Measurements from ENCODE around the gene TMEM163.

Gene TMEM163

DNA sequence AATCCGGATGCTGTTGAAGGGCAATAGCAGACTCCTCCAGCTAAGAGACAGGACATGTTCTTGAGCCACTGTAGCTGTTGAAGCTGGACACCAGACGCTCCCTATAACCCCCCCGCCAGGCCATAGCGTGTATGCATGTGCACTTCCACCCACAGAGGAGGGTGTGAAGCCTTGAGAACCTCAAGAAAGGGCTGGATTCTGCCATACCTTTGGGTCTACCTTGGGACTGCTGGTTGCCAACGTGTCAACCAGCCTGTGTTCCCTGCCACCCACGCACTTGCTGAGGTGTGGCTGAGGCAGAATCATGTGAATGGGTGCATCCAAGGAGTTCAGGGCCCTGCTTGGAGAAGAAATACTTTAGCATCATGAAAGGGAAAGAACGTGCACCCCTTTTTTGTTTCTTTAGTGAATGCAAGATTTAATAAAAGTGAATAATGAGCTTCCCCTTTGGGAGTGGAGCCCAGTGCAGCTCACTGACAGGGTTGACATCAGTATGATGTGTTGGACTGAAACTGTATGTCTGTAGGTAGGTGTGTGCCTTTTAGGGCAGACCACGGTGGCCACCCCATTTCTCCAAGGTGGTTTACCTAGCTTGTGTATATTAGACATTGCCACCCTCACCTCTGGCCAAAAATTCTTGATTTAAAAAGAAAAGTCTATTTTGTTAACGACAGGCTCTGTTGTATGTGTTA, 266.6 kb downstream of the TMEM163 start:
- no peak for DNase-seq

DNA sequence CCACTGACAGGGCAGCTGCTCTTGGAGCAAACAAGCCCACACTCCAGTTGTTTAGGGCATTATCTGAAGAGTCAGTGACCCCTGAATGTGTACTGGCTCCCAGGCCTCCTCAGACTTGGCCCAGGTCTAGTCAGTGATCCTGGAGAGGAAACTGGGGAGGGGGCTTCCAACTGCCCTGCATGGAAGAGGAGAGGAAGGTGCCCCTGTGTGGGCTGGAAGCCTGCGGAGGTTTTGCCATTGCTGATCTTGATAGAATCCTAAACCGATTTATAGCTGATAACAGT, 267.5 kb downstream of the TMEM163 start:
- no peak for DNase-seq

DNA sequence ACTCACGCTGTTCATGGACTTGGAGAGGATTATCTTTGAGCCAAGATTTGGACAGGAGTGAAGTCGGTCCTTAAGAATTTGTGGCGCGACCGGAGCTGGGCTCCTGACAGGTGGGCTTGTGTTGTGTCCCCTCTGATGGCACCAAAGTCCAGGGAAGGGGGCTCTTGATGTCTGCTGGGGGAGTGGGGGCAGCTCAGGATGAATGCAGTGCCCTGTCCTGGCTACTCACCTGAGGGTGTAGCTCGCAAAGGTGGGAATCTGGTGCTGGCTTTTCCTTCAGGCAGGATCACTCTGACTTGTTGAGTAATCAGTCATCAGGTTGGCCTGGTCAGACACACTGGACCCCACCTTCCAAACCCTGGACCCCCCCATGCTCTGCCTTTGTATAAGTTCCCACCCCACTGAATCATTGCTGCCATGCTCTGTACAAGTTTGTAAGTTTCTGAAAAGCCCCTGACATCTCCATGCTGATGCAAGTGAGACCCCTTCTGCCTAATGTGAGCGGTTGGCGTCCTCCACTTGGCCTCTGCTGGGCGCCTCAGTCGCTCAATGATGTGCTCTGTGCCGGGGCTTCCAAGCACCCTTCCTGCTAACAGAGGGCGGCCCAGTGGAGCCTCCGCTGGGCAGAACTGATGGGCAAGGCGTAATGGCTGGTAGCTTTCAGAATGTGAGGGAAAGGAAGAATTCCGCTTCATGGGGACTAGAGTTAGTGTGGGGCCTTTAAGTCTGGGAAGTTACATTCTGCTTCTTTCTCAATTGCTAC, 268.9 kb downstream of the TMEM163 start:
- DNase-seq, result no peak

DNA sequence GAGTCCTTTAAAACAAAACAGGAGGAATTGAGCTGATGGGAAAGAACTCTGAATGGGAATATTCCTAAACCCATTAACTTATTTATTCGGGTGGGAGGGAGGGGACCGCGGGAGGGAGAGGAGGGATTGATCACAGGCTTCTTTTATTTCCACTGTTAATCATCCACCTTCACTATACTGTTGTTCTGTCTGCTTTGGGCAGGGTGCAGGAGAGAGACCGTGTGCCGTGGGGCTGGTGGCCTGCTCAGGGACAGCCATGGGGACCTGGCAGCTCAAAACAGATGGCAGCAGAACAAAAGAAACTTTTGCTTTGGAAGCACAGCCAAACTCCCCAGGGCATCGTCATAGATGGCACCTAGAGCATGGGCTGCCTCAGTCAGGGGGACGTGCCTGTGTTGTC, 269.6 kb downstream of the TMEM163 start:
- DNase-seq, result no peak

DNA sequence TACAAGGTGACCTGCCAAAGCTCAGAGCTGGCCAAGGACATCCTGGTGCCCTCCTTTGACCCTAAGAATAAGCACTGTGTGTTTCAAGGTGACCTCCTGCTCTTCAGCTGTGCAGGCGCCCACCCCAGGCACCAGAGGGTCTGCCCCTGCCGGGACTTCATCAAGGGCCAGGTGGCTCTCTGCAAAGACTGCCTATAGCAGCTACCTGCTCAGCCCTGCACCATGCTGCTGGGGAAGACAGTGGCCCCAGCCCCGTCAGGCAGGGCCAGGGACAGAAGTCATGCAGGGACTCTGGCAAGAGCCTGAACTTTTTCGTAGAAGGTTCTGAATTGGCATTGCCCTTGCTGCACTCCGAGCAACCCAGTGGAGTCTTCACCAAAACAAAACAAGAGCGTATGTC, 270.1 kb downstream of the TMEM163 start:
- no peak for DNase-seq

DNA sequence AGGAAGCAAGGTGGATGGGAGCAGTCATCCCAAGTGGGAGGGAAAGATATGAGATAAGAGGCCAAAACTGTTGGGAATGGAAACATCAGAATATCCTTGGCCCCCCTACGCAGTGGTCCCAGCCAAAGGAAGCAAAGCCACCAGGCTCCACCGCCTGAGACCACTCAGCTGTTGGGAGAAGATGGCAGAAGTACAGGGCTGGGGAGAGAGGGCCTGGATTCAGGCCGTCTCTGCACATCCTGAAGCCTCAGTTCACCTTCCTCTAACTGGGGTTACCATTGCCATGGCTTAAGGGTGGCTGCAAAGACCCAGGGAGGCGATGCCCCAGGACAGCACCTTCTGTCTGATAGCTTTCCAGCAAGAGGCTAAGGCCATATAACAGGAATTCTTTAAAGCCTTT, 271.1 kb downstream of the TMEM163 start:
- no peak for DNase-seq

DNA sequence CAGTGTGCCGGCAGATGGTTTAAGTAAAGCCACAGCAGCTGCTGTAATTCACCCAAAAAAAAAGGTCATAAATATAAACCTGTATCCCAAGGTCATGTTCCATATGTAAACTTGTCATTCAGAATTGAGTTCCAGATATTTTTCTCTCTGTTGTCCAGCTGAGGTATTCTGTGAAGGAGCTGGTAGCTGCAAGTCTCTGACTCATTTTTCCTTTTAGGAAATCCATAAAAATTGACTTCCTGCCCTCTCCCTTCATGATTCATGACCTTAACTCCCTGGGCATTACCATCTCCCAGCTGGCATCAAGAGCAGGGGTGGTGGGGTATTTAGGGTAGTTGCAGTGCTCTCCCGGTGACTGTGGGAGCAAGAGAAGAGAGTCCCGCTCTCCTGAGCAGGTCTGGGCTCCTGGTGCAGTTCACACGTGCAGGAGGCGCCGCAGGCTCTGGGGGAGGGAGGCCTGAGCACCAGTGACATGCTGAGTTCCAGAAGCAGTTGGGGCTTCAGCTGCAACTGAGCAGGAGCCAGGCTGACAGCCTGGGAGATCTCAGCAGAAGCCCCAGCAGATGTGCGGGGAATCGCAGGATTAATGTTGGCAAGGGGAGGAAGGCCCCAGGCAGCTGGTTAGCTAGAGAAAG, 272.3 kb downstream of the TMEM163 start:
- no peak for DNase-seq

DNA sequence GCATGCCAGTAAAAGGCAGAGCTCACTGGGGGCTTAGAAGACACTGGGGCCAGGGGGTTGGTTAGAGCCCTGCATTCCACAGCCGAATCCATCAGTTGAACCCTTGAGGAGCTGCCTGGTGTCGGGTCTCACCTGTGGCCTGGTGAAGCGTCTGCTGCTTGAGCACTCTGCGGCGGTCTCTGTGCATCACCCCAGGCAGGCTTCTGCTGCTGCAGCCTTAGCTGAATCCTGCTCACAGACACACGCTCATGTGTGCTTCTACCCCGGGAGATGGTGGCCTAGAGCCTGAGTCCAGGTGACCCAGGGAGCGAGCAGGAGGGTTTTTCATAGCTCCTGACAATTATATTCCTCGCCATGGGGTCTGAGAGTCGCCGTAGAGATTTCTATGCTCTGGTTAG, 272.8 kb downstream of the TMEM163 start:
- no peak for DNase-seq

DNA sequence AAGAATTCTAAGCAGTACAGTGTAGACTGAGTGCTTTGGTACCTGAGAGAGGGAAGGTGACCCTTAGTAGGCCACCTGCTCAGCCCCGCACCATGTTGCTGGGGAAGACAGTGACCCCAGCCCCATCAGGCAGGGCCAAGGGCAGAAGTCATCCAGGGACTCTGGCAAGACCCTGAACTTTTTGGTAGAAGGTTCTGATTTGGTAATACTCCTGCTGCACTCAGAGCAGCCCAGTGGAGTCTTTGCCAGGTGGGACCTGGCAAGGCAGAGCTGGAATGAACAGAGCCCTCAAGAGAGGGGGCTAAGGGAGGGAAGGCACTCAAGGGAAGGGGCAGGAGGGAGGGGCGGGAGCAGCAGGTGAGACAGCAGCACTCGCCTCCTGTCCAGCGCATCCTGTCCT, 273.7 kb downstream of the TMEM163 start:
- DNase-seq, result no peak

DNA sequence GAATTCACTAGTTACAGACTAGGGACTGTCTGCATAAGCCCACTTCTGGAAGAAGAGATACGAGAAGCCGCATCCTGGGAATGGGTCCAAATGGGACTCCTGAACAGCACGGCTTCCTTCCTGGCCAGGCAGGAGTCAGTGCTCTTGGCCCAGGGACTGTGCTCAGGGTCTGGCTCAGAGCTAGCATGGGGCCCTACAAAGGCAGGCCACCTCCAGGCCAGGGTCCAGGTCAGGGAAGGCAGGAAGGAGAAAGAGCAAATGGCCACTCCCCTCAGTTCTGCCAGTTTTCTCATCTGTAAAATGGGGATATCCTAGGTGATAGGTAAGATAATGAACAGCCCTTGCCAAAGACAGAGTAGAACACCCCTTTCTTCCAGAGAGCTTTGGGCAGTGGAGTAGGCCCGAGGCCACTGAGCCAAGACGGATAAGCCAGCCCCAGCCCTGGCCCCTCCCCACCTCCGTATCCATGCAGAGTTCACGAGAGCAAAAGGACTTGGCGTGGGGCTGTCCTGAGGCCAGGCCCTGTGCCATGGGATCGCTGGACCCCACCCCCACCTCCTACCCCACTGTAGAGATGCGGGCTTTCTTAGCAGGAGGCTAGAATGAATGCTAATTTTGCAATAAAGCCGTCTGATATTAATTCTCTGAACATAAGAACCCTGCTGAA, 274.9 kb downstream of the TMEM163 start:
- no peak for DNase-seq

DNA sequence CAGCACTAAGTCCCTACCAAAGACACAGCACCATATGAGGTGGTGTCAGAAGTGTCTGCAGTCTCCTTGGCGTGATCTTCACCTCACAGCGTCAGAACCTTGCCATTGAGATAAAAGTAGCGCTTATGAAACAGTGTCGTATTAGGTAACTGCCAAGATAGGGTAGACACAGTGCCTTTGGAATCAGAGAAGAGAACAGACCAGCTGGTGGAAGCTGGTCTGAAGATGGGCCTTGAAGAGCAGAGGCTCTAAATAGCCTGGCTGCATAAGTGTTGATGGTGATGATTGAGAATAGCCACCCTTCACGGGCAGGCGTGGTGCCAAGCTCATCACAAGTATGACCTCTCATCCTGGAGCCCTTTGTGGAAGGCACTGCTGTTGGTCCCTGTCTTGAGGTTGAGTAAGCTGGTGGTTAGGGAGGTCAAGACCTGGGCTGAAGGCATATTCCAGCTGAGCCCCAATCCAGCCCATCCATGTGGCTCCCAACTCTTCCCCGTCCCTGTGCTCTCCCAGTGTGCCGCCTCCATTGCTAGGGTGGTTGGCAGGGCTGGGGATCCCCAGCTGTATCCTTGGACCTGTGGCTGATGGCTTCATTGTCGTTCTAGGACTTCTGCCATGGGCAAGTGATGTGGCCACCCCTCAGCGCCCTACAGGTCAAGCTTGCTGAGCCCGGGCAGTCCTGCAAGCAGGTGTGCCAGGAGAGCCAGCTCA, 277.5 kb downstream of the TMEM163 start:
- DNase-seq, result no peak

DNA sequence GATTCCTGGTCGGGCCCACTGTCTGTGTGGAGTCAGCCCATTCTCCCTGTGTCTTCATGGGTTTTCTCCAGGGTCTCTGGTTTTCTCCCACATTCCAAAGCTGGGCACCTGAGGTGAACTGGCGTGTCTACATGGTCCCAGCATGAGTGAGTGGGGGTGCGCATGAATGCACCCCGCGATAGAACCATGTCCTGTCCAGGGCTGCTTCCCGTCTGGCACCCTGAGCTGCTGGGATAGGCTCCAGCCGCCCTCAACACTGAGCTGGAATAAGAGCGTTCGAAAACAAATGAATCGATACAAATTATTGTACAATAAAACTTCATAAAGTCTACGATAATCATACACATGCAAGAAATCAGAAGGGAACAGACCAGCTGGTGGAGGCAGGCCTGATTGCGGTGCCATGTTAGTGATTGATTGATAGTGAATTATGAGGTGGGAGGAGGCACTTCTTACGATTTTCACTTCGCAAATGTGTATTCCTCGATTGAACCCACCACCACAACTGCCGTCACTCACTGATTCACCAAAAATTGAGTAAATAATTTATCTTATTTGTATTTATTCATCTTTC, 278.4 kb downstream of the TMEM163 start:
- no peak for DNase-seq

DNA sequence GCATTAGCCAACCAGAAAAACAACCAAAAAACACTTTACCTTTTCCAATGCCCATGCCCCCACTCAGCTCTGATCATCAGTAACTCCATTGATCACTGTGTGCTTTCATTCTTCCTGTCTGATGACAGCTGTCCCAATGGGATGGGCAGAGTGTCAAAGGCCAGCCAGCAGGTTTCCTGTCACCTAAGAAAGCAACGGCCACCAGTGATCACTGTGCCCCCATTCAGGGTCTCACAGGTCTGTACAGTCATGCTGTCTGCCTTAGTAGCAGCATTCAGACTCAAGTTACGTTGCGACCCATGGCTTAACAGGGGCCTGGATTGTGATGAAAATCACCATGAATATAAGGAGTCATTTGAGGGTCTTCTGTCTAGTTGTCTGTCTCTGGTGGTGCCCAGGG, 280.4 kb downstream of the TMEM163 start:
- DNase-seq, result no peak

DNA sequence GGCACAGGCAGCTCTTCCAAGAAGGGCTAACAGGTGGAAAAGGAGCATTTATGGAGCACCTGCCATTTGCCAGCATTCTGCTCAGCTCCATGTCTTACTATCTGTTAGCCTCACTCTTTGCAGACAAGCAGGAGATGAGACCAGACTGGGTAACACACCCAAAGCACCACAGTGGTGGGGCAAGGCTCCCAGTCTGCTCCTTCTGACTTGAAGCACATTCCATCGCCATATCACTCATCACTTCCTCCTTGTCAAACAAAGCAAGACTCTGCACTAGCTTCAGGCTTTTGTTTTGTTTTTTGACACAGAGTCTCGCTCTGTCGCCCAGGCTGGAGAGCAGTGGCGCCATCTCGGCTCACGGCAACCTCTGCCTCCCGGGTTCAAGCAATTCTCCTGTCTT, 282.1 kb downstream of the TMEM163 start:
- no peak for DNase-seq

DNA sequence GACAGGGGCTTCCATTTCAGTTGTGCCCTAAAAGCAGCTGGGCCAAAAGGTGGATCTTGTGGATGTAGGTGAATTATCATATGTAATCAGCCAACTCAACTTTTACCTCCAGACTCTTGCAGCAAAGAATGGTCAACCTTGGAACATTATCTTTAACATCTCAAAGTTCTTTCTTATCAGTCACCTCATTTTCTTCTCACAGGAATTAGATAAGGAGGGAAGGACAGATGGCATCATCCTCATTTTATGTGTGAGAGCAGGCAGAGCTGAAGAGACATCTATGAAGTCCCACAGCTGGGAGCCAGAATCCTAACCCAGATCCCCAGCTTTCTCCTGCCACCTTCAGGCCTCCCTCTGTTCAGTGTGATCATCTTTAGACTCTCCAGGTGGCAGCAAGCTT, 282.9 kb downstream of the TMEM163 start:
- no peak for DNase-seq

DNA sequence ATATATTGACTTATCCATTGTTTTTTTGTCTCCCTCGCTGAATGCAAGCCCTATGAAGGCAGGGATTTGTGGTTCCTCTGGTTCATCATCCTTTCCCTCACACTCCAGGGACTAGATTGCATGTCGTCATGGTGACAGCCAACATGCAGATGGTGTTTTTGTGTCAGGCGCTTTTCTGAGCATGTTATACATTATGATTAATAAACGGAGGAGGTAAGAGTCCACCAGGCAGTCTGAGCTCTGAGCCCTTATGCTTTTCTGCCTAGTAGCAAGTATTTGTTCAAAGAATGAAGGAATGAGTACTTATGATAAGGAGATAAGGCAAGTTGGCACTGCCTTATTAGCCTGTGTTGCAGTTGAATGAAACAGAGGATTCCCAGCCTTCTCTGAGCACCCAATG, 283.3 kb downstream of the TMEM163 start:
- no peak for DNase-seq

DNA sequence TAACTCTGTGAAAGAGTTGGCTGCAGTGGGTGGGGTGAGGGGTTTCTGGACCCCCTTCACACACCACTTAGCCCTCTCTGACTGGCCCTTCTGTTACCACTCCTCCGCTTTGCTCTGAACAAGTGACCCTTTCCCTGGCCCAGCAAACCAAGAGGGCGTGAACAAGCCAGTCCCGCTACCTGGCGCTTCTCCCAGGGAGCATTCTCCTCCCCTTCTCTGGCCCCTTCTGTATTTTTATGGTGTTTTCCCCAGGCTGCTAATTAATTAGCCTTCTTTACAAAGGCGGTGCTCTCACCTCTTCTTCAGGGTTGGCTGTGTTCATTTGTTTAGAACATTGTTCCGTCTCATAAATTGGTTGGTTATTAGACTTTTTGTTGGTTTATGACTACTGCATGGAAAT, 284.8 kb downstream of the TMEM163 start:
- no peak for DNase-seq

DNA sequence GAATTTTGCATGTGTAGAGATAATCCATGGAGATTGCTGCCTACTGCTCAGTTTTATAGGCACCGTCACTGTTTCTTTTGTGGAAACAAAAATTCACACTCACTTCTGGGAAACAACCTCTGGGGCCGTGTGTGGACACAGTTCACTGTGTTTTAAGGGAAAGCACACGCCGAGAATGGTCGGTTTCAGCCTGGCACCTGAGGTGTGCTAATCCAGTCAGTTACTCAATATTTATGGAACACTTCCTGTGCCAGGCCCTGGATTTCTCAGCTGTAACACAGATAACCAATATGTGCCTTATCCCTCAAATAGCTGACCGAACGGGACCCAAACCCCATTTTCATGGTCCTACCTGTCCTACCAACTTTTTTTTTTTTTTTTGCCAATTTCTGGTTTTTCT, 285.3 kb downstream of the TMEM163 start:
- DNase-seq, result no peak

DNA sequence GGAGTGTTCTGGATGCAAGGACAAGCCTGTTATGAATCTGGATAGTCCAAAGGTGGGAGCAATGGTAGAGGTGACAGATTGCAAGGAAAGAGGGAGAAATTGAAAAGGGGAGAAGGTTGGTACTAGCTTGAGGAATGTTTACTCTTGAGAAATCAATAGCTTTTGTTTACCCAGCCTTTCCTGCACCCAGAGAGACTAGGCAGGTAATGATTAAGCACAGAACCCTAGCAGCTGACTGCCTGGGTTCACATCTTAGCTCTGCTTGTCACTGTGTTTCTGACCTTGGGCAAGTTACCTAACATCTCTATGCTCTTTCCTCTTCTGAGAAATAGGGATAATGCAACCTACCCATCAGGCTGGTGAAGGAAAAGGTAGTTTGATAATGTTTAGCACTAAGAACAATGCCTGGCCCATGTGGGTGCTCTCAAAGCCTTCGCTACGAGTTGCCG, 286.3 kb downstream of the TMEM163 start:
- no peak for DNase-seq

DNA sequence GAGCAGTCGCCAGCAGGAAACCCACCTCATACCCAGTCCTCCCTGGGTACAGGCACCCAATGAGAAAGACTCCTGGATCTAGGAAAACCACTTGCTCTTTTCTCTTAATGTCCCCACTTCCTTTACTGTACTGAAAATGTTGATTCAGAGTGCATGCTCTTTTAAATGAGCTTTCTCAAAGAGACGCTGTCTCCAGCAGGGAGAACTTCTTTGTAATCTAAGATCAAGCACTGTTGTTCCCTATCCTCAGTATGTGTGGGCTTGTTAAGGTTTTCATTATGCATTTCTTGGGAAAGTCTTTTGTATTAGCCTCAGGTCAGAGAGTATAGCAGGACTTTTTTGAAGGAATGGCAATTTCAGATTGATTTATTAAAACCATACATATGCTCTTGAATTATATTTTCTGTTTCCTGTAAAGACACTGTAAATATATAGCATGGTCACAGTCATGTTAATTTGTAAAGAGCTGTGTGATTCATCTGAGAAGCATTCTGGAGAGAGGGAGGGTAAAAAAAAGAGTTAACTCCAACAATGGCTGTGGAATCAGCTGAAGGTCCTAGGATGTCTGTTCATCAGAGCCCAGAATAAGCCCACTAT, 286.9 kb downstream of the TMEM163 start:
- DNase-seq, result no peak

DNA sequence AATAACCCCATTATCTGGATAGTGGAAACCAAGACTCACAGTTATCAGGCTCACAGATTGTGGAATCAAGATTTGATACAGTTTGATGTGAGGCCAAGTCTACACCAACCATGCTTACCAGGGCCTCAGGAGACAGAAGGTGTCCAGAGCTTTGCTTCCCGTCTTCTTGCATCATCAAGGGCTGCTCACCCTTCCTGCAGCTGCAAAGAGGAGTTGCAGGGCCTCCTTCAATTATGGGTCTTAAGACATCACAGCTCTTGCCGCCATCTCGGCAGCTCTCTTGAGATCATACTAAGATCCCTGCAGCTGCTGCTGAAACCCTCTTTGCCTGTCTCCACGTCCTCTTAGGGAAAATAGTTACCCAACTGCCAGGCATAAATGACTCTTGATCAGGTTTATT, 288.9 kb downstream of the TMEM163 start:
- DNase-seq, result no peak

DNA sequence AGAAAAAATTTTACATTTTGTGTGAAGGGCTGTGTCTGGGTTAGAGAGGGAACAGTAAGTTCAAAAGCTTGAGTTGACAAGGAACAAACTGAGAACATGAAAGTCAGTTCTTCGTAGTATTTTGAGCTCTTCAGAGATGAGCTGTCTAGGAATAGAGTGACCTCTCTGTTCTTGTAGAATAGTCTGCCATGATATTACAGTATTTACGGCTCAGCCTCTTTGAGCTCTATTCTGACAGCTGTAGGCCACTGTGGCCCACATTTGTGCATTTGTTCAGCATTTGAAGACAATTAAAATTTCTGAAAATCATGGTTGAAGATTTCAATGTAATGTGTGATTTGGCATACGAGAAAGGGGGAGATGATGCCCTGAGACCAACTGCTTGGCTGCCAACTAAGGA, 292.1 kb downstream of the TMEM163 start:
- no peak for DNase-seq
